LNCaP clone FGC (cell line): ENCODE measurements around the gene NTF4.
"Not testable (repeated sequence)": the region's sequence is repeated elsewhere in the genome, so short reads cannot be mapped to it uniquely, and the experiment has no call there.

Experiments used
- DNase-seq: peaks from one replicate; pipeline ENCODE4 v3.0.0-alpha.2; 2011; ENCODE audit warnings: low read depth
- H3K4me3 ChIP-seq: 2 replicates; pipeline ENCODE4 v1.5.1; 2011; ENCODE audit warnings: mild to moderate bottlenecking, low read depth, low read length, control low read depth
- CTCF ChIP-seq: IDR thresholded peaks from 2 replicates; pipeline ENCODE4 v1.5.1; 2012; ENCODE audit warnings: mild to moderate bottlenecking; ENCODE audit not compliant: control insufficient read depth, insufficient read depth; ENCODE audit errors: extremely low read depth

The NTF4 gene

GRCh38 chr19:49056101-49056901 is 8.3 kb downstream of the NTF4 start:
- TF ChIP-seq CTCF, result no peak
- H3K4me3 ChIP-seq, result peak overlapping the region; percentile 47
- no peak for DNase-seq

DNA sequence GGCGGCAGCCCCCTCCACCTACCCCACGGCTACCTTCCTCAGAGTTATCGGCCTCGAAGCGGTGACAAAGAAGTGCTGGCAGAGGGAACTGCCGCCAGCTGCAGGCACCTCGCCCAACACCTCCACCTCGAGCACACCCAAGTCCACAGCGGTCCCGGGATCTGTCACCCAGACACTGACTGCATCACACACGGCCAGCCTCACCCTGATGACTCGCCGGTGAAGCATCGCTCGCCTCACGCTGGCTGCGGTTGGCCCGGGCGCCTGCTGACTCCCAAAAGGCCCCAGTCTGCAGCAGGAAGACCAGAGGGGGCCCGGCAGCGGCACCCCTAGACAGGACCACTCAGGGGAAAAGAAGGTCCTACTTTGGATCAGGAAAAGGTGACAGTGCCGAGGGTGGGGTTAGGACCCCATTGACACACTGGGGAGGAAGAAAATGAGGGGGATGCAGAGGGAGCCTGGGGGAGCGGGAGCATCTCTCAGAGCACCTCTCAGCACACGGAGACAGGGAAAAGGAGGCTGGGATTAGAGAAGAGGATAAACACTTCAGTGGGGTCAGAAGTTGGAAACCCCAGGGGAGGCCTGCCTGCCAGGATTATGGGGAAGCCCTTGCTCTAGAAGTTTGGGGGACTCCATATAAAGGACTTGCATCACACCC is 14.1 kb downstream of the NTF4 start:
- not testable (repeated sequence) for DNase-seq, H3K4me3 ChIP-seq

DNA sequence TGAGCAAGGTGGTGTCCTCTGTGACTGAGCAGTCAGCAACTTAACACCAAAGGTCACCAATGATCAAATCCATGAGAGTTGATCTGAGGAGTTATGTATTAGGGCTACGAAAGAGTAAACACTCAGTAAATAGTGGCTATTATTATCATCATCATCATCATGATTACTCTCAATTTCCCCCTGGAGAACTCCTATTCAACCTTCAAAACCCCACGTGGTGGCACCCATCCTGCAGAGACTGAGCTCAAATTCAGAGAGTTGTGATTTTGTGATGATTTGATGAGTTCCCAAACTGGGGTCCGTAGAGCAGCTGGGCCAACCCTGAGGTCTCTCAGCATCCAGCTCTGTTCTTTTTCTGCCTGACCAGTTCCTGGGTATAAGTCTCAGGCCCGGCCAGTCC is 14.8 kb downstream of the NTF4 start:
- DNase-seq, H3K4me3 ChIP-seq: not testable (repeated sequence)

DNA sequence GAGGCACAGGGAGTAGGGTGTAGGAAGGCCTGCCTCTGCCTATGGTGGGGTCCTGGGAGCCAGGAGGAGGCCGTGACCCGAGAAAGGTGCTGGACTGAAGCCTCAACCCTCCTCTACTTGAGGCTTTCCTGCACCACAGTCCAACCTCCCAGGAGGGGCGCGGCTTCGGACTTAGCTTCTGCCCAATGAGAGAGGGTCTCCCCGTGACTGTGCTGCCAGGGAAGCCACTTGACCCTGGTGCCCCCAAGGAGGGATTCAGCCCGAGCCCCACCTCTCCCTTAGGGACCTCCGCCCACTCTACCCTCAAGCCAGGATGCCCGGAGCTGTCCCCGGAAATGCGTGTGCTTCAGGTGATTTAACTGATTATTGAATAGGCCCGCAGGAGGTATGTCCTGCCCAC is 15.6 kb downstream of the NTF4 start, which contains the start of gene CGB8:
Gene CGB8 (minus strand): TSS at position 101 of the 400 bp plus-strand sequence. CDS start 372 bp downstream, outside the sequence.
- DNase-seq, H3K4me3 ChIP-seq: not testable (repeated sequence)

DNA sequence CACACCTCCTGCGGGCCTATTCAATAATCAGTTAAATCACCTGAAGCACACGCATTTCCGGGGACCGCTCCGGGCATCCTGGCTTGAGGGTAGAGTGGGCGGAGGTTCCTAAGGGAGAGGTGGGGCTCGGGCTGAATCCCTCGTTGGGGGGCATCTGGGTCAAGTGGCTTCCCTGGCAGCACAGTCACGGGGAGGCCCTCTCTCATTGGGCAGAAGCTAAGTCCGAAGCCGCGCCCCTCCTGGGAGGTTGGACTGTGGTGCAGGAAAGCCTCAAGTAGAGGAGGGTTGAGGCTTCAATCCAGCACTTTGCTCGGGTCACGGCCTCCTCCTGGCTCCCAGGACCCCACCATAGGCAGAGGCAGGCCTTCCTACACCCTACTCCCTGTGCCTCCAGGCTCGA is 21.1 kb downstream of the NTF4 start, which contains the start of gene CGB5:
Gene CGB5 (plus strand): TSS at position 301 of the 400 bp plus-strand sequence. CDS start 362 bp downstream, outside the sequence.
- DNase-seq, H3K4me3 ChIP-seq: not testable (repeated sequence)

DNA sequence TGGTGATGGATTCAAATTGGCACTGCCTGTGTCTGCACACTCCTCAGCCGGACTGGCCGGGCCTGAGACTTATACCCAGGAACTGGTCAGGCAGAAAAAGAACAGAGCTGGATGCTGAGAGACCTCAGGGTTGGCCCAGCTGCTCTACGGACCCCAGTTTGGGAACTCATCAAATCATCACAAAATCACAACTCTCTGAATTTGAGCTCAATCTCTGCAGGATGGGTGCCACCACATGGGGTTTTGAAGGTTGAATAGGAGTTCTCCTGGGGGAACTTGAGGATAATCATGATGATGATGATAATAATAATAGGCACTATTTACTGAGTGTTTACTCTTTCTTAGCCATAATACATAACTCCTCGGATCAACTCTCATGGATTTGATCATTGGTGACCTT is 22.0 kb downstream of the NTF4 start:
- H3K4me3 ChIP-seq, DNase-seq: not testable (repeated sequence)

DNA sequence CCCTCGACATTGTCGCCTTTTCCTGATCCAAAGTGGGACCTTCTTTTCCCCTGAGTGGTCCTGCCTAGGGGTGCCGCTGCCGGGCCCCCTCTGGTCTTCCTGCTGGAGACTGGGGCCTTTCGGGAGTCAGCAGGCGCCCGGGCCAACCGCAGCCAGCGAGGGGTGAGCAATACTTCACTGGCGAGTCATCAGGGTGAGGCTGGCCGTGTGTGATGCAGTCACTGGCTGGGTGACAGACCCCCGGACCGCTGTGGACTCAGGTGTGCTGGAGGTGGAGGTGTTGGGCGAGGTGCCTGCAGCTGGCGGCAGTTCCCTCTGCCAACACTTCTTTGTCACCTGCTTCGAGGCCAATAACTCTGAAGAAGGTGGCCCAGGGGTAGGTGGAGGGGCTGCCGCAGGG is 22.4 kb downstream of the NTF4 start:
- DNase-seq, result no peak
- no peak overlapping the region for H3K4me3 ChIP-seq
- TF ChIP-seq CTCF, result no peak

DNA sequence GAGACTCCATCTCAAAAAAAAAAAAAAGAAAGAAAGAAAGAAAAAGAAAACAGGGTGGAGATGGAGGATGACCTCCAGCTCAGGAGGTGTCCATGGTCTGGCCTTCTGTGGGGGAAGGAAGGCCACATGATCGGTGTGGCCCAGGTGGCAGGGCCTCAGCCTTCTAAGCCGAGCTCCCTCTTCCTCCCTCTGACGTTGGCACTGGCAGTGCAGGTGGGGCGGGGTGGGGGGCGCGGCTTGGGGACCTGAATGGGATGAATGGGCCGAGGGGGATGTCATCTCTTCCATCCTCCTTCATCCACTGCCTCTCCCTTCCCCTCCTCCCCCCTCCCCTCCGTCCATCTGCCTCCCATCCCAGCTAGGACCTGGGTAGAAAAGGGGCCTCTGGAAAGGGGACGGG is 24.9 kb downstream of the NTF4 start:
- not testable (repeated sequence) for DNase-seq

DNA sequence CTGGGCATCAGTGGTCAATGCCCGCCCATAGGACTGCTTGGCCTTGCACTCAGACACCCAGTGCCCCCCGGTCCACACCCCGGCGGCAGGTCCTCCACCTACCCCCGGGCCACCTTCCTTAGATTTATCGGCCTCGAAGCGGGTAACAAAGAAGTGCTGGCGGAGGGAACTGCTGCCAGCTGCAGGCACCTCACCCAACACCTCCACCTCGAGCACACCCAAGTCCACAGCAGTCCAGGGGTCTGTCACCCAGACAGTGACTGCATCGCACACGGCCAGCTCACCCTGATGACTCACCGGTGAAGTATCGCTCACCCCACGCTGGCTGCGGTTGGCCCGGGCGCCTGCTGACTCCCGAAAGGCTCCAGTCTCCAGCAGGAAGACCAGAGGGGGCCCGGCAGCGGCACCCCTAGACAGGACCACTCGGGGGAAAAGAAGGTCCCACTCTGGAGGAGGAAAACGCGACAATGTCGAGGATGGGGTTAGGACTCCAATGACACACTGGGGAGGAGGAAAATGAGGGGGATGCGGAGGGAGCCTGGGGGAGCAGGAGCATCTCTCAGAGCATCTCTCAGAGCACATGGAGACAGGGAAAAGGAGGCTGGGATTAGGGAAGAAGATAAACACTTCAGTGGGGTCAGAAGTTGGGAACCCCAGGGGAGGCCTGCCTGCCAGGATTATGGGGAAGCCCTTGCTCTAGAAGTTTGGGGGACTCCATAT is 25.9 kb downstream of the NTF4 start:
- not testable (repeated sequence) for H3K4me3 ChIP-seq, DNase-seq

More for the DNA sequence above, 24.9 kb downstream of the NTF4 start:
- H3K4me3 ChIP-seq, result not testable (repeated sequence)

GRCh38 chr19:49038111-49038510 is 26.5 kb downstream of the NTF4 start:
- not testable (repeated sequence) for DNase-seq, H3K4me3 ChIP-seq

GRCh38 chr19:49036815-49037214 is 27.8 kb downstream of the NTF4 start, which contains the start of gene CGB1:
Gene CGB1, minus strand, starts transcription at chr19:49036895. Its CDS starts 184 bp downstream, at chr19:49036711.
- not testable (repeated sequence) for H3K4me3 ChIP-seq, DNase-seq
